GM18520 (cell line): ENCODE measurements around the gene HOXD11.

Experiments
- ATAC-seq: cut with Tn5 transposase; IDR thresholded peaks from one replicate; pipeline ENCODE4 v1.9.1; 2021; ENCODE audit not compliant: unreplicated experiment

HOXD11 gene

GRCh38 chr2:176130957-176131847 lies 24.1 kb downstream of the HOXD11 start:
- no peak for ATAC-seq

DNA sequence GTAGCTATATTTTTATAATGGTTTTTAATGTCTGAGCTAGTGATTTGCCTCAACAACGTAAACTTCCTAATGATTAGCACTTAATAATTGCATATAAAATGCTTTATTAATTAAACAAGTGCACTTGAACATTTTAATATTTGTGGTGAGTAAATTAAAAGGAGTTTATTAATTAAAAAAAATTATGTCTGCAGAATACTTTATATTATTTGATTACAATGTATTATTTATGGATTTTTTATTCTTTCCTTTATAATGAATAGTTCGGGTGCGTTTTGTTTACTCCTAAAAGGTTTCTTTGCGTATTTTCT lies 24.7 kb downstream of the HOXD11 start:
- no peak for ATAC-seq

DNA sequence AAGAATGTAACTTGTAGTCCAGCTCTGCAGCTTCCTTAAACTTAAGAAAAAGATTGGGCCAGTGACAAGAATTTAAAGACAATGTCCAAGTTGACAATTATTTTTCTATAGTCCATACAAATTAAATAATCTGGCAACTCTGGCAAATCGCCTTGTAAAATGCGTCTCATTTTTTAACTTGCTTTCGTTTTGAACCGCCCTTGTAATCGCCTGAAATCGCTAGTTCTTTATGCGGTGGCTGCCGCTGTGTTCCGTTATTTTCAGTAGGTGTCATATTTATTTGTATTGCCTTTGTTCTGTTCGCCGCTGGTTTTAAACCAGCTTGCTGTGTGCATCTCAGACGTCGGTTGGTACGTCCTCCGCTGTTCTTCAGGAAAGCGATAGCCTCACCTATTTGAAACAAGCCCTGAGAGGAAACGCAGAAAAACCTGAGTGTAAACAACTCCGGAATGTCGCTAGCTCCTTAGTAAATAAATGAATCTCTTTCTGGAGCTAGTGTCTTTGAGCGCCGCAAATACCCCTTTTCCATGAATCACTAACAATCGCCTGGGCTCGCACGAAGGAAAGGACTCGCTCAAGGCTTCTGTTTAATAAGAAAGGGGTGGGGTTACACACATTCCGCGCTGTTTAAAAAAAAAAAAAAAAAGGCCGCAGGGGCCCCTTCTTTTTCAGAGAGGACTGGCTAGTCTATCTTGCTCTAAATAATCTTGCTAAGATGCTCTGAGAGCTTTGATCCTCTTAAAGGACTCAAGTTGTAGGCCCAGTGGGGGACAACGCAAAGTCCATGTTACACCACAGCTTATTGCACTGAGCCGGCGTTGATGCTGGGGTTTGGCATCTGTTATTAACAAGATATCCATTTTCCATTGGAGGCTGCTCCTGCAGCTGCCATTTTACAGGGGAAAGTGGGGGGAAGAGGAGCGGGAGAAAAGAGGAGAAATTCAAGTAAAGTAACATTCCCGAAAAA lies 25.4 kb downstream of the HOXD11 start:
- ATAC-seq = no peak

- ATAC-seq = no peak
Observed at GRCh38 chr2:176133389-176133788, 26.3 kb downstream of the HOXD11 start.

GRCh38 chr2:176134035-176134434 lies 27.0 kb downstream of the HOXD11 start:
- no peak for ATAC-seq

GRCh38 chr2:176135035-176135440 lies 28.0 kb downstream of the HOXD11 start:
- no peak for ATAC-seq

DNA sequence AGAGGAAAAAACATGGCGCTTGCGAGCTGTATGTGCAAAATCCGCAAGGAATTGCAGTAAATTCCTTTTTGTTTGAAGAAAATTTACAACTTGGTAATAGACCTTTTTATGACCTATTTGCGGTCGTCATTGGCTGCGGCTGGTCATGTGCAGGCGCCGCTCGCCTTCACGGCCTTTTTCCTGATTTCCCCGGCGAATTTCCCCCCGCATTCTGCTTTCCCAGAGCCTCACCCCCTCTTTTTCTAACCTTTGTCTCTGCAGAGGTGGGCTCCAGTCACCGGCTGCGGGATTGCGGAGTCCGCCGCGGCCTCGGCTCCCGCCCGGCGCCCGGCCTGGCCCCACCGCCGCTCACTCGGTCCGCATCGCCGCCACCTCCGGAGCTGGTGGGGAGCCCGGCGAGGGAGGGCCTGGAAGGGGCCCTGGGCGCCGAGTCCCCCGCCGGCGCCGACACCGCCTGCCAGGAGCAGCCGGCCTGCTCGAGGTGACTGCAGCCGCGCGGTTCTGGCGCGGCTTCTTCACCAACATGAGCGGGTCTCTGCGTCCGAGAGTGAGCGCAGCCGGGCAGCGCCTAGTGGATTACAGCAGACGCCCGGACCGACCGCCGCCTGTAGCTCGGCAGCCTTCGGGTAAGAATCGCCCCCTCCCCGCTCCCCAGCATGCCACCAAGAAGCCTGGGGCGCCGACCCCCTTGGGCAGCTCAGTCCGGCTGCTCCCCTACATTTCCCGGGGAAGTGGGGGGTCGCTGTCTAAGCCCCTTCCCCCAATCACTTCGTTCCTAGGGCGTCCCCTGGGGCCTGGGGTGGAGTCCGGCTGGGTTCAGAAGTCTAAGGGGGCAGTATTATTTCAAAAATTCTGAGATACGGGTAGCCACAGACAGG lies 29.5 kb downstream of the HOXD11 start:
- no peak for ATAC-seq

DNA sequence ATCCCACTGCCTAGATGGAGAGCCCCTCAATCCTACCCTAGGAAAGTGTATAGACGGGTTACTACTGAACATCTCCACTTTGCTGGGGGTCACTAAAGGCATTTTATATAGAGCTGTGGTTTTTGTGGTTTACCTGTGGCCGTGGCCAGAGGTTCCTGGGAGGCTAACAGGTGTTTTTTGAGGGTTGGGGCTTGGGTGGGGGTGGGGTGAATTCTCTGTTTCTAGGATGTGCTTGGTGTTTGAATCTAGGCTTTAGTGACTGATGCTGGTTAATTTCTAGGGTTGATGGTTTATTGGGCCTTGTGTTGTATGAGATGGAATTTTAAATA lies 30.1 kb downstream of the HOXD11 start:
- ATAC-seq = no peak

DNA sequence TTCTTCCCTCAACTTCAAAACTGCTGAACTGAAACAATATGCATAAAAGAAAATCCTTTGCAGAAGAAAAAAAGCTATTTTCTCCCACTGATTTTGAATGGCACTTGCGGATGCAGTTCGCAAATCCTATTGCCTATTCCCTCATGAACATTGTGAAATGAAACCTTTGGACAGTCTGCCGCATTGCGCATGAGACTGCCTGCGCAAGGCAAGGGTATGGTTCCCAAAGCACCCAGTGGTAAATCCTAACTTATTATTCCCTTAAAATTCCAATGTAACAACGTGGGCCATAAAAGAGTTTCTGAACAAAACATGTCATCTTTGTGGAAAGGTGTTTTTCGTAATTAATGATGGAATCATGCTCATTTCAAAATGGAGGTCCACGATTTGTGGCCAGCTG lies 30.8 kb downstream of the HOXD11 start:
- no peak for ATAC-seq

DNA sequence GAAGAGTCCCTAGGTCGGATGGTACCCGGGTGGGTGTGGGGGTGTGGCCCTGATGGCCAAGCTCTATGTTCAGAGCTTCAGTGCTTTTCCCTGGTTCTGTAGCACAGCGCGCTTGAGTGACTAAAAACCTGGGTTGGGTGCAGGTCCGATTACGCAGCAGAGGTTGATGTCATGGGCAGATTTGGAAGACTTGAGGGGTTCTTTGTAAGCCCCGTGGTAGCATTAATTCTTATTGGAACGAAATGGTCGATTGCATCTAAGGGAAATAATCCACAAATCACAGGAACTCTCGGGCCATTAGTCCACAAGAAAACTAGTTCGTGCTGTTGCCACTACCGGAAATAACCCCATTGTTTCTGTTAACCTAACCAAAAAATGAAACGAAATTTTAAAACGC lies 31.4 kb downstream of the HOXD11 start:
- ATAC-seq = no peak

DNA sequence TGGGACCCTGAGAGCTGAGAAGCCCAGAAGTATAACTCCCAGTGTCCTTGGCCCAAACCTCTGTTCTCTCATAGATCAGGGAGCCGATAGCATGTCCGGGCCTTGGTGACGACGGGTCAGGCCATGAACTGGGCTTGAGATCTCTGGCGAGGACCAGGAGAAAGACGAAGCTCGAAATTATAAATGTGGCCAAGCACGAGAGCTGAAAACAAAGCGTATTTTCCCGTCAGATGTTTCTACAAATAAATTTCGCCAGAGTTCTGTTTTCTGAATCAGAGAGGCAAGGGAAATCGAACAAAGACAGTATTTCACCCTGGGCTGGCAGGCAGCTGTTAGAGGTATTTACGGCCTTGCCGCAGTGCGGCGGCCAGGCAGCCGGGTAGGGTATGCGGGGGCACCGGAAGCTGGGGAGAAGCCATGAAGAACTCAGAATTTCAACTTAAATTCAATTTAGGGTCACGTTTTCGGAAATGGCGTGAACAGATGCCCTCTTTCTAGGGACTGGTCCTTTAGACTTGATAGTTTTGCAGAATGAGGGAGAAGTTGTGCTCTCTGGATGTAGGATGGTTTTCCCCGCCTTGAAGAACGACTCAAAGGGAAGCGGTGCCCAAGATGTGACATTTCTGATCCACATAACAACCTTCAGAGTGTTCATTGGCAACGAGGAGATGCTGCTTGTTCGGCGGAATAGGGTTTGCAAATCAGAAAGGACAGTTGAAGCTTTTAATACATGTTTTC lies 32.0 kb downstream of the HOXD11 start:
- no peak for ATAC-seq

GRCh38 chr2:176139661-176140512 lies 32.8 kb downstream of the HOXD11 start:
- ATAC-seq = no peak

- ATAC-seq = peak; percentile 81
Observed at GRCh38 chr2:176140513-176141317, 33.6 kb downstream of the HOXD11 start.

DNA sequence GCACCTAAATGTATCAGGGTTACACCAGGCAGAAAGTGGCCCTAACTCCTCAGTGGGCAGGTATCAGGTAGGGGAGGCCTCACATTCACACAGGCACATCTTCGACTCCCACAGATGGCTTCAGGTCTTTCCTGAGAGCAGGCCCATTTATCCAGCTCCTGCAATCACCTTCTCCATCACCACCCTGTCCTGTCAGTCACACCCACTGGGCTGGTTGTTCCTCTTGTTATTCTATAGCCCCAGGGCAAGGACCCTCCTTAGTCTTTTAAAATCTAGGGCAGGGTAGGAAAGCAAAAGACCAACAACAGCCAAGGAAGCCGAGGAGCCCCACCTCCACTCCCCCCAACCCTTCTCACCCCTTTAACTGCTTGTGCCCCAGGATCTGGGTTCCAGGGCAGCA lies 35.2 kb downstream of the HOXD11 start:
- no peak for ATAC-seq

DNA sequence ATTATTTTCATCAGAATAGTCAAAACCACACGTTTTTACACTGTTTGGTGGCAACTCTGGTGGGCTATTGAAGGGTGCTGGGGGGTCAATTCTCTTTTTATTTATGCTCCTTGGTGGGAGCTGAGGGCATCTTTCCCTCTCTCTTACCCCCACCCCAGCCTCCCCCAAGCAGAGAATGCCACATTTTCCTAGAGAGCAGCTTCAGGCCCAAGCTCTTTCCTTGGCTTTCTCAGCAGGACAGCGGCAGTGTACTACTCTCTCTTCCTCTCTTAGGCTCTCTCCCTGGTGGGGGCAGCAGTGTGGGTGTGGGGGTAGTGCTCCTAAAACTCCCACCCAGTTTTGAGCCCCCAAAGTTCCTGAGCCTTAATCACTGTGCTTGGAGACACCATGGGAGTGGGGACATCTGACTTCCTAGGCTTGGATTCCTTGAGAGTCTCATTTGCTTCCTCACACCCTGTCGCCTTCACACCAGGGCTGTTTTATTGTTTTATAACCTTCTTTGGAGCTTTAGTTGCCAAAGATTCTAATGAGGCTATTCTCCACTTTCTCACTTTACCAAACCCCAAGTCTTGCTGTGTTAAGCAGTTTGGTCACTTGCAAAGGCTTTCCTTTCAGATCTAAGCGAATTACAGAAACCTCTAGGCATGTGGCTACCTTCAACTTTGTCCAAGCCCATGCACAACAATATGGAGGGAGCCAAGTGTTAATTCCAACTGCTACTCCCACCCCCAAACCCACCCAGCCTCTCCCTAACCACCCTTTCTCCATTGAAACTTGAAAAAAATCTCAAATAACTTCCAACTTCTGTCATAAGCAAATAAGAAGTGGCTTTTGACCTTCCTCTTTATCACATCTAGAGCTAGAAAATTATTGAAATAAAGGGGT lies 38.2 kb downstream of the HOXD11 start:
- no peak for ATAC-seq

- ATAC-seq = no peak
Observed at GRCh38 chr2:176146101-176146500, 39.0 kb downstream of the HOXD11 start.

GRCh38 chr2:176146645-176147044 lies 39.6 kb downstream of the HOXD11 start:
- no peak for ATAC-seq
